Gastroesophageal sphincter (tissue), 2 donors: ENCODE results near the gene R3HDM2.

ENCODE experiments used
- POLR2A ChIP-seq, 2 donors: fragments of 450-650 bp; IDR thresholded peaks; one replicate each; pipeline ENCODE4 v1.6.1; 2017; ENCODE audit warnings: antibody characterized with exemption in 2 of 2, mild to moderate bottlenecking in 2 of 2, moderate library complexity in 1 of 2
- POLR2AphosphoS5 ChIP-seq: sonication (generic); formaldehyde crosslinking; IDR thresholded peaks from one replicate; pipeline ENCODE4 v1.6.1; 2017; ENCODE audit warnings: antibody characterized with exemption

DNA sequence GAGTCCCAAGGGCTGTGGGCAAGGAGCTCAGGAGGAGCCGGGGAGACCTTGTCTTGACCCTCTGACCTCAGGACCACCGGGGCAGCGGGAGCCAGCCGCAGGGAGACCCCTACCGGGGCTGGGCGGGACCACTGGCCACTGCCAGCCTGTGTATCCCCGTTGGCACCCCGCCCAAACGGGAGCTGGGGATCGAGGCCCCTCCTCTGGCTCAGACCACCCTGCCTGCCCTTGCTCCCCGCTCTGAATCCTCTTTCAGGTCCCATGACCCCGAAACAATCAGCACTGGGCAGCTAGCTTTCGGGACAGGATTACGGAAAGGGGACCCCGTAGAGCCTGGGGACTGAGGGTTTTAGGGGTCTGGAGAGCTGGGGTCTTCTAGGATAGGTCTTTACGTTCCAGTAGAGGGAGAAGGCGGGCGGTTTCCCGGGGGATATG, 30.0 kb upstream of the R3HDM2 start:
- TF ChIP-seq POLR2AphosphoS5 (no peak), POLR2A (IDR thresholded peaks at IDR 0.05) (no peak)
